Measurements from ENCODE around the gene CSTF2T. TPM values are rescaled to one million over a fixed set of nuclear protein-coding genes. Genes with fewer than 3 reads are reported as not detected.

CSTF2T gene
- total RNA-seq, 1 experiment from 2014 or later = 30.6 TPM

DNA sequence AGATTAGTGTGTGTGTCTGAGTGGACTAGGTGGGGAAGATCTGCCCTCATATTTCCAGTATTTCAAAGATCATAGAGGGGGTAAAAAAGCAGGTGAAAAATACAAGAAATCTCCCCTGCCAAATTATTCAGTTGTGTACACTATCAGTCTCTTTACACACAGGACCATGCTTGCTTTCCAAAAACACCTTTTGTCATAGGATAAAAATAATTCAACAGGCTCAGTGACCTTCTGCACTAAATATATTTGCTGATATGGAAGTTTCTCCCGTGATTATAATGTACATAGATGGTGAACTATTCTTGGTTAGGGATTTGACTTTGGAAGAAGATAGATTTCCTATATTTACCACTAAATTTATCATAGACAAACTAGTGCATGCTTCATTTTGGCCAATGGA is 24.6 kb upstream of the CSTF2T start:
- Mint-ChIP-seq H3K4me3 (ENCODE audit: low read depth, unreplicated experiment) (no peak overlapping the region), H3K9me3 (ENCODE audit: low read depth, unreplicated experiment) (no peaks in the 10 kb centered on the region), H3K27me3 (ENCODE audit: unreplicated experiment) (no peaks in the 10 kb centered on the region), H3K27ac (ENCODE audit: unreplicated experiment) (no peak overlapping the region), H3K36me3 (ENCODE audit: insufficient read depth, unreplicated experiment) (no peaks in the 10 kb centered on the region), H3K4me1 (ENCODE audit: low read depth, unreplicated experiment) (peaks cover 8% of the 10 kb centered on the region)
- BruUV-seq (replicated peaks) = no TSS peak
- CTCF ChIA-PET = no interaction called here
- no peak for TF ChIP-seq CTCF (IDR thresholded peaks at IDR 0.05; ENCODE audit: unreplicated experiment)
- no peak for DNase-seq
- intact Hi-C loops (cut with micrococcal nuclease; ENCODE audit: unreplicated experiment) = no loop called here

- peak overlapping the region; percentile 30 for H3K27ac Mint-ChIP-seq (ENCODE audit: unreplicated experiment)
- CTCF ChIA-PET = interaction anchor here (0.7 kb wide), 1 partner anchor 181 kb away, joined by 3 read pairs; no protein-coding TSS in a partner anchor
- intact Hi-C loops (cut with micrococcal nuclease; ENCODE audit: unreplicated experiment) = no loop called here
- no peaks in the 10 kb centered on the region for H3K9me3 Mint-ChIP-seq (ENCODE audit: low read depth, unreplicated experiment)
- DNase-seq = no peak
- H3K4me3 Mint-ChIP-seq (ENCODE audit: low read depth, unreplicated experiment) = no peak overlapping the region
- BruUV-seq (replicated peaks) = no TSS peak
- H3K36me3 Mint-ChIP-seq (ENCODE audit: insufficient read depth, unreplicated experiment) = no peaks in the 10 kb centered on the region
- no peaks in the 10 kb centered on the region for H3K27me3 Mint-ChIP-seq (ENCODE audit: unreplicated experiment)
- TF ChIP-seq CTCF (IDR thresholded peaks at IDR 0.05; ENCODE audit: unreplicated experiment) = no peak
- H3K4me1 Mint-ChIP-seq (ENCODE audit: low read depth, unreplicated experiment) = peaks cover 15% of the 10 kb centered on the region
These were observed 19.5 kb upstream of the CSTF2T start for GRCh38 chr10:51718804-51719291.

GRCh38 chr10:51716981-51717380 is 17.6 kb upstream of the CSTF2T start:
- peaks cover 15% of the 10 kb centered on the region for H3K4me1 Mint-ChIP-seq (ENCODE audit: low read depth, unreplicated experiment)
- TF ChIP-seq CTCF (IDR thresholded peaks at IDR 0.05; ENCODE audit: unreplicated experiment) = no peak
- BruUV-seq (replicated peaks) = no TSS peak
- CTCF ChIA-PET = interaction anchor here (0.5 kb wide), 1 partner anchor 911 kb away, joined by 3 read pairs; no protein-coding TSS in a partner anchor
- DNase-seq = no peak
- H3K27me3 Mint-ChIP-seq (ENCODE audit: unreplicated experiment) = peaks cover under 1% of the 10 kb centered on the region
- H3K4me3 Mint-ChIP-seq (ENCODE audit: low read depth, unreplicated experiment) = no peak overlapping the region
- no peaks in the 10 kb centered on the region for H3K9me3 Mint-ChIP-seq (ENCODE audit: low read depth, unreplicated experiment)
- no peak overlapping the region for H3K27ac Mint-ChIP-seq (ENCODE audit: unreplicated experiment)
- intact Hi-C loops (cut with micrococcal nuclease; ENCODE audit: unreplicated experiment) = no loop called here
- H3K36me3 Mint-ChIP-seq (ENCODE audit: insufficient read depth, unreplicated experiment) = no peaks in the 10 kb centered on the region

DNA sequence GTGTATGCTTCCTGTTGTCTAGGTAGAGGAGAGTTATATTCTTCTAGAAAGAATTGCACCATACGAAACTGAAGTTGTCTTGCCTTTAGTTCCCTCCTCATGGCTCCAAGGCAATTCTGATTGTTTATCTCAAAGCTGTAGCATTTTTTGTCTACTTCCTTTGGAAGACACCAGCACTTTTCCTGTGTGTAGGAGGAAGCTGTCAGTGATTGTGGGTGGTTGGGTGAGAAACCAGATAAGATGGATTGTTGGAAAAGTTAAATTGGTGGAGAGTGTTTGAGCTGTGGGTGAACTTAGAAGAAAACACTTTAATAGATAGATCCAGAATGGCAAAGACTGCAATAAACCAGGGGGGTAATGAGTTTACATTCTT is 12.1 kb upstream of the CSTF2T start:
- intact Hi-C loops (cut with micrococcal nuclease; ENCODE audit: unreplicated experiment) = no loop called here
- CTCF ChIA-PET = no interaction called here
- BruUV-seq (replicated peaks) = no TSS peak

More for the DNA sequence above, 12.1 kb upstream of the CSTF2T start:
- Mint-ChIP-seq H3K4me1 (ENCODE audit: low read depth, unreplicated experiment) (no peaks in the 10 kb centered on the region), H3K27me3 (ENCODE audit: unreplicated experiment) (peaks cover 13% of the 10 kb centered on the region), H3K27ac (ENCODE audit: unreplicated experiment) (no peak overlapping the region), H3K4me3 (ENCODE audit: low read depth, unreplicated experiment) (no peak overlapping the region), H3K9me3 (ENCODE audit: low read depth, unreplicated experiment) (no peaks in the 10 kb centered on the region), H3K36me3 (ENCODE audit: insufficient read depth, unreplicated experiment) (no peaks in the 10 kb centered on the region)
- DNase-seq = no peak
- TF ChIP-seq CTCF (IDR thresholded peaks at IDR 0.05; ENCODE audit: unreplicated experiment) = no peak
